Measurements from ENCODE around the gene SPRYD3.

The SPRYD3 gene

DNA sequence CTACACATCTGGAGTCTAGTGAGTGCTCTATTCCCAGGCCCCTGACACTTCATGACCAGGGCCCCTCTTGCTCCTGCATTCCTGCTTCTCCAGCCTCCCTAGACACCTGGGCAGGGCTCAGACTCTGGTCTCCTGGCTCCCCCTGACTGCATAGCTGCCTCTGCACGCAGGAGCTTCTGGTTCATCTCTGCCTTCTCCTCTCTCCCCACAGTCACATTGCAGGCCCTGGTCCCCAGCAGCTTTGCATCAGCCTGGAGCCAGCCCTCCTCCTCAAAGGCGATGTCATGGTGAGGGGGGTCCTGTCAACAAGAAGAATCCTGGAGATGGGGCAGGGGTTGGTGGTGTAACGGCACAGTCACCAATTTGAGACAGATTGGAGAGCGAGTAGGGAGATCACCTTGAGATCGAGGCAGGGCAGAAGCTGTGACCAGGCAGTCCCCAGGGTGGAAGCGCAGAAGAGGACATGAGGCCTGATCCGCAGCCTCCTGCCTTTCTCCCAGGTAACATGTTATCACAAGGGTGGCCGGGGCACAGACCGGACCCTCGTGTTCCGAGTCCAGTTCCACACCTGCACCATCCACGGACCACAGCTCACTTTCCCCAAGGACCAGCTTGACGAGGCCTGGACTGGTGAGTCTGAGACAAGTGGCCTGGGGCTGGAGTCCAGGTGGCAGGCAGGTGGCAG, 21.2 kb downstream of the SPRYD3 start:
- TF ChIP-seq SNAI2 (CRISPR knock-in tag; IDR thresholded peaks at IDR 0.05) (no peak), TOX (CRISPR knock-in tag; IDR thresholded peaks at IDR 0.05; ENCODE audit: borderline replicate concordance) (no peak), ISL1 (CRISPR knock-in tag; IDR thresholded peaks at IDR 0.05) (no peak), POU6F1 (CRISPR knock-in tag; IDR thresholded peaks at IDR 0.05; ENCODE audit: borderline replicate concordance, low read depth) (no peak), ZFP3 (CRISPR knock-in tag; IDR thresholded peaks at IDR 0.05) (no peak), BACH2 (CRISPR knock-in tag; IDR thresholded peaks at IDR 0.05; ENCODE audit: borderline replicate concordance) (no peak), CSDC2 (CRISPR knock-in tag; IDR thresholded peaks at IDR 0.05) (no peak), TCF4 (CRISPR knock-in tag; IDR thresholded peaks at IDR 0.05; ENCODE audit: borderline replicate concordance) (no peak), ESRRG (CRISPR knock-in tag; IDR thresholded peaks at IDR 0.05) (no peak), ZFP30 (CRISPR knock-in tag; IDR thresholded peaks at IDR 0.05) (no peak), OSR1 (CRISPR knock-in tag; IDR thresholded peaks at IDR 0.05) (no peak), PATZ1 (CRISPR knock-in tag; IDR thresholded peaks at IDR 0.05; ENCODE audit: borderline replicate concordance) (no peak), PPARA (CRISPR knock-in tag; IDR thresholded peaks at IDR 0.05; ENCODE audit: borderline replicate concordance) (no peak), ARNTL (CRISPR knock-in tag; IDR thresholded peaks at IDR 0.05; ENCODE audit: borderline replicate concordance, low read depth) (no peak), TSHZ2 (CRISPR knock-in tag; IDR thresholded peaks at IDR 0.05) (no peak)
- TF ChIP-seq, protein P1, sequence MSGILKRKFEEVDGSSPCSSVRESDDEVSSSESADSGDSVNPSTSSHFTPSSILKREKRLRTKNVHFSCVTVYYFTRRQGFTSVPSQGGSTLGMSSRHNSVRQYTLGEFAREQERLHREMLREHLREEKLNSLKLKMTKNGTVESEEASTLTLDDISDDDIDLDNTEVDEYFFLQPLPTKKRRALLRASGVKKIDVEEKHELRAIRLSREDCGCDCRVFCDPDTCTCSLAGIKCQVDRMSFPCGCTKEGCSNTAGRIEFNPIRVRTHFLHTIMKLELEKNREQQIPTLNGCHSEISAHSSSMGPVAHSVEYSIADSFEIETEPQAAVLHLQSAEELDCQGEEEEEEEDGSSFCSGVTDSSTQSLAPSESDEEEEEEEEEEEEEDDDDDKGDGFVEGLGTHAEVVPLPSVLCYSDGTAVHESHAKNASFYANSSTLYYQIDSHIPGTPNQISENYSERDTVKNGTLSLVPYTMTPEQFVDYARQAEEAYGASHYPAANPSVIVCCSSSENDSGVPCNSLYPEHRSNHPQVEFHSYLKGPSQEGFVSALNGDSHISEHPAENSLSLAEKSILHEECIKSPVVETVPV (CRISPR knock-in tag; IDR thresholded peaks at IDR 0.05), result no peak
- TF ChIP-seq, protein P2, sequence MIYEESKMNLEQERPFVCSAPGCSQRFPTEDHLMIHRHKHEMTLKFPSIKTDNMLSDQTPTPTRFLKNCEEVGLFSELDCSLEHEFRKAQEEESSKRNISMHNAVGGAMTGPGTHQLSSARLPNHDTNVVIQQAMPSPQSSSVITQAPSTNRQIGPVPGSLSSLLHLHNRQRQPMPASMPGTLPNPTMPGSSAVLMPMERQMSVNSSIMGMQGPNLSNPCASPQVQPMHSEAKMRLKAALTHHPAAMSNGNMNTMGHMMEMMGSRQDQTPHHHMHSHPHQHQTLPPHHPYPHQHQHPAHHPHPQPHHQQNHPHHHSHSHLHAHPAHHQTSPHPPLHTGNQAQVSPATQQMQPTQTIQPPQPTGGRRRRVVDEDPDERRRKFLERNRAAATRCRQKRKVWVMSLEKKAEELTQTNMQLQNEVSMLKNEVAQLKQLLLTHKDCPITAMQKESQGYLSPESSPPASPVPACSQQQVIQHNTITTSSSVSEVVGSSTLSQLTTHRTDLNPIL (CRISPR knock-in tag; IDR thresholded peaks at IDR 0.05; ENCODE audit: low read depth), result no peak
- ATAC-seq, result no peak

GRCh38 chr12:53056901-53057300, 22.3 kb downstream of the SPRYD3 start:
- ATAC-seq, result no peak
- TF ChIP-seq ZNF70 (CRISPR knock-in tag; IDR thresholded peaks at IDR 0.05), result no peak
- TF ChIP-seq ZC3H10 (CRISPR knock-in tag; IDR thresholded peaks at IDR 0.05), result no peak
- no peak for TF ChIP-seq POU6F1 (CRISPR knock-in tag; IDR thresholded peaks at IDR 0.05; ENCODE audit: borderline replicate concordance, low read depth)
- no peak for TF ChIP-seq OSR1 (CRISPR knock-in tag; IDR thresholded peaks at IDR 0.05)
- TF ChIP-seq ZFP3 (CRISPR knock-in tag; IDR thresholded peaks at IDR 0.05), result no peak
- no peak for TF ChIP-seq TSHZ2 (CRISPR knock-in tag; IDR thresholded peaks at IDR 0.05)
- TF ChIP-seq ZFP30 (CRISPR knock-in tag; IDR thresholded peaks at IDR 0.05), result no peak
- TF ChIP-seq ISL1 (CRISPR knock-in tag; IDR thresholded peaks at IDR 0.05), result no peak
- TF ChIP-seq, protein P2 (CRISPR knock-in tag; IDR thresholded peaks at IDR 0.05; ENCODE audit: low read depth), result no peak
- TF ChIP-seq PATZ1 (CRISPR knock-in tag; IDR thresholded peaks at IDR 0.05; ENCODE audit: borderline replicate concordance), result no peak
- TF ChIP-seq ZNF8 (CRISPR knock-in tag; IDR thresholded peaks at IDR 0.05), result no peak
- no peak for TF ChIP-seq GLIS3 (CRISPR knock-in tag; IDR thresholded peaks at IDR 0.05)
- TF ChIP-seq SNAI2 (CRISPR knock-in tag; IDR thresholded peaks at IDR 0.05), result no peak

All from SK-N-SH treated with all-trans-retinoic acid at 6 μM for 48 hours (cell line).